Nephron progenitor cell (in vitro differentiated cells): ENCODE data around the gene TDO2.
A peak's percentile ranks its signal among the peaks of the same experiment; 100 is the strongest.

ENCODE experiments used
- DNase-seq: peaks from one replicate; pipeline ENCODE4 v3.0.0; 2021
- H3K27ac Mint-ChIP-seq: 2 replicates; pipeline ENCODE4 v1.8.0; 2021; ENCODE audit warnings: mild to moderate bottlenecking, moderate library complexity, mixed read lengths
- H3K27me3 Mint-ChIP-seq: 2 replicates; pipeline ENCODE4 v1.8.0; 2021; ENCODE audit warnings: mild to moderate bottlenecking, low read depth, mixed read lengths; ENCODE audit not compliant: poor library complexity
- H3K36me3 Mint-ChIP-seq: 2 replicates; pipeline ENCODE4 v1.8.0; 2021; ENCODE audit warnings: low read depth, mixed read lengths
- H3K4me1 Mint-ChIP-seq: 2 replicates; pipeline ENCODE4 v1.8.0; 2021; ENCODE audit warnings: mixed read lengths
- H3K4me3 Mint-ChIP-seq: 2 replicates; pipeline ENCODE4 v1.8.0; 2021; ENCODE audit warnings: mild to moderate bottlenecking, moderate library complexity, mixed read lengths
- H3K9me3 Mint-ChIP-seq: 2 replicates; pipeline ENCODE4 v1.8.0; 2021; ENCODE audit warnings: mild to moderate bottlenecking, moderate library complexity, mixed read lengths
- TF ChIP-seq, protein P1 (sequence below): fragments of 200-600 bp; sonication (generic); IDR thresholded peaks from 2 replicates; pipeline ENCODE4 v1.5.0; 2021; ENCODE audit warnings: antibody characterized with exemption

Gene TDO2

GRCh38 chr4:155900381-155900780 is 3.1 kb upstream of the TDO2 start:
- peaks cover 16% of the 10 kb centered on the region for H3K9me3 Mint-ChIP-seq
- TF ChIP-seq, protein P1, sequence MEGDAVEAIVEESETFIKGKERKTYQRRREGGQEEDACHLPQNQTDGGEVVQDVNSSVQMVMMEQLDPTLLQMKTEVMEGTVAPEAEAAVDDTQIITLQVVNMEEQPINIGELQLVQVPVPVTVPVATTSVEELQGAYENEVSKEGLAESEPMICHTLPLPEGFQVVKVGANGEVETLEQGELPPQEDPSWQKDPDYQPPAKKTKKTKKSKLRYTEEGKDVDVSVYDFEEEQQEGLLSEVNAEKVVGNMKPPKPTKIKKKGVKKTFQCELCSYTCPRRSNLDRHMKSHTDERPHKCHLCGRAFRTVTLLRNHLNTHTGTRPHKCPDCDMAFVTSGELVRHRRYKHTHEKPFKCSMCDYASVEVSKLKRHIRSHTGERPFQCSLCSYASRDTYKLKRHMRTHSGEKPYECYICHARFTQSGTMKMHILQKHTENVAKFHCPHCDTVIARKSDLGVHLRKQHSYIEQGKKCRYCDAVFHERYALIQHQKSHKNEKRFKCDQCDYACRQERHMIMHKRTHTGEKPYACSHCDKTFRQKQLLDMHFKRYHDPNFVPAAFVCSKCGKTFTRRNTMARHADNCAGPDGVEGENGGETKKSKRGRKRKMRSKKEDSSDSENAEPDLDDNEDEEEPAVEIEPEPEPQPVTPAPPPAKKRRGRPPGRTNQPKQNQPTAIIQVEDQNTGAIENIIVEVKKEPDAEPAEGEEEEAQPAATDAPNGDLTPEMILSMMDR, result no peak
- H3K36me3 Mint-ChIP-seq, result peaks cover 7% of the 10 kb centered on the region
- H3K4me1 Mint-ChIP-seq, result peaks cover 15% of the 10 kb centered on the region
- peaks cover 3% of the 10 kb centered on the region for H3K27me3 Mint-ChIP-seq
- no peak overlapping the region for H3K4me3 Mint-ChIP-seq
- no peak for DNase-seq
- H3K27ac Mint-ChIP-seq, result peak overlapping the region; percentile 68

DNA sequence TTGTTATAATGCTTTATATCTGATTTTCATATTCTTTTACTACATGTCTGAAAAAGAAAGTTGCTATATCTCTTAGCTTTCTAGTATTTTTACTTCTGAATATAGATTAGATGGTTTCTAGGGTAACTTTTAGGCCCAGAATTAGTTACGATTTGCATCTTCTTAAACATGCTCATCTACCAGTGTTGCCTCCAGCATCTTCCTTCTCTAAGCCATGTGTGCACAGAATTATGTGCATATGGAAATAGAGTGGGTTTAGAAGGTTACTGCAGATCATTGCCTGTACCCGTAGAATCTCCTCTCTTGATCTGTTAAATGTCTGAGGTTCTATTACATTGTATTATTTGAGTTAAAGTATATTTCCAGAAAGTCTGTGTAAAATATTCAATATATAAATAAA is 2.5 kb upstream of the TDO2 start:
- peak overlapping the region; percentile 68 for H3K27ac Mint-ChIP-seq
- TF ChIP-seq, protein P1, result no peak
- peaks cover 15% of the 10 kb centered on the region for H3K4me1 Mint-ChIP-seq
- H3K36me3 Mint-ChIP-seq, result peaks cover 7% of the 10 kb centered on the region
- H3K4me3 Mint-ChIP-seq, result no peak overlapping the region
- H3K9me3 Mint-ChIP-seq, result peaks cover 13% of the 10 kb centered on the region
- no peak for DNase-seq
- H3K27me3 Mint-ChIP-seq, result no peaks in the 10 kb centered on the region

- TF ChIP-seq, protein P1, result no peak
- Mint-ChIP-seq H3K36me3 (no peaks in the 10 kb centered on the region), H3K27me3 (peaks cover 2% of the 10 kb centered on the region), H3K27ac (no peak overlapping the region), H3K9me3 (no peaks in the 10 kb centered on the region), H3K4me3 (no peak overlapping the region), H3K4me1 (peaks cover 15% of the 10 kb centered on the region)
- DNase-seq, result no peak
Observed at GRCh38 chr4:155904331-155904730, 835 bp downstream of the TDO2 start.

GRCh38 chr4:155906554-155907247 is 3.2 kb downstream of the TDO2 start:
- TF ChIP-seq, protein P1, result no peak
- no peak for DNase-seq
- Mint-ChIP-seq H3K9me3 (no peaks in the 10 kb centered on the region), H3K4me1 (no peaks in the 10 kb centered on the region), H3K4me3 (no peak overlapping the region), H3K27me3 (peaks cover 2% of the 10 kb centered on the region), H3K27ac (no peak overlapping the region), H3K36me3 (no peaks in the 10 kb centered on the region)

GRCh38 chr4:155907556-155907955 is 4.1 kb downstream of the TDO2 start:
- no peak for DNase-seq
- H3K4me1 Mint-ChIP-seq, result no peaks in the 10 kb centered on the region
- H3K9me3 Mint-ChIP-seq, result no peaks in the 10 kb centered on the region

More at GRCh38 chr4:155907556-155907955, 4.1 kb downstream of the TDO2 start:
- Mint-ChIP-seq H3K4me3 (no peak overlapping the region), H3K27ac (no peak overlapping the region), H3K27me3 (peaks cover 2% of the 10 kb centered on the region), H3K36me3 (no peaks in the 10 kb centered on the region)
- TF ChIP-seq, protein P1, result no peak
